Measurements from ENCODE around the gene NUMB. TPM values are rescaled to one million over a fixed set of nuclear protein-coding genes. Genes with fewer than 3 reads are reported as not detected.
"Not testable (repeated sequence)": the region's sequence is repeated elsewhere in the genome, so short reads cannot be mapped to it uniquely, and the experiment has no call there.

NUMB gene
- total RNA-seq, 6 donors from 2014 or later, result 85.6 to 169 (median 118) TPM

DNA sequence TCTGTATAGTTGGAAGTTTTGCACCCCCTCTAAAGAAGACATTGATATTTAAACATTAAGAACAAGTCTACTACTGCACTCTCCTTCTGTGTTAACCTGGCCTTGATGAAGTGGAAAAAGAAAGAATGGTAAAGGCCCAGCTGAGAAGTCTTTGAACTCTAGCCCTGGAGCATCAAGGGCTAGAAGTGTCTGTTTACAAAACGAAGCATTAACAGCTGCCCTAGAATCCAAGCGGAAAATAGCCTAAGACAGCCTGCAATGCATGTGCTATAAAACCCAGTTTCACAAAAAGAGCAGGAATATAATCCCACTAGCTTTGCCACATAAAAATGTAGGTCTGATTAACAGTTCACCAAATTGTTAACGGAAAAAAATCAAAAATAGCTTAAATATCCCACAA lies 60.5 kb downstream of the NUMB start:
- Histone ChIP-seq H3K27me3 (no peaks in the 10 kb centered on the region), H3K27ac (no peak overlapping the region), H3K4me3 (no peak overlapping the region), H3K36me3 (peaks cover 0 to 2% (median 0%) of the 10 kb centered on the region in 4 donors), H3K9me3 (no peaks in the 10 kb centered on the region), H3K4me1 (peaks cover 3 to 21% (median 16%) of the 10 kb centered on the region in 4 donors)
- ATAC-seq (ENCODE audit: low FRiP score in 2 of 2) (no peak), DNase-seq (no peak)
- TF ChIP-seq, protein P1, sequence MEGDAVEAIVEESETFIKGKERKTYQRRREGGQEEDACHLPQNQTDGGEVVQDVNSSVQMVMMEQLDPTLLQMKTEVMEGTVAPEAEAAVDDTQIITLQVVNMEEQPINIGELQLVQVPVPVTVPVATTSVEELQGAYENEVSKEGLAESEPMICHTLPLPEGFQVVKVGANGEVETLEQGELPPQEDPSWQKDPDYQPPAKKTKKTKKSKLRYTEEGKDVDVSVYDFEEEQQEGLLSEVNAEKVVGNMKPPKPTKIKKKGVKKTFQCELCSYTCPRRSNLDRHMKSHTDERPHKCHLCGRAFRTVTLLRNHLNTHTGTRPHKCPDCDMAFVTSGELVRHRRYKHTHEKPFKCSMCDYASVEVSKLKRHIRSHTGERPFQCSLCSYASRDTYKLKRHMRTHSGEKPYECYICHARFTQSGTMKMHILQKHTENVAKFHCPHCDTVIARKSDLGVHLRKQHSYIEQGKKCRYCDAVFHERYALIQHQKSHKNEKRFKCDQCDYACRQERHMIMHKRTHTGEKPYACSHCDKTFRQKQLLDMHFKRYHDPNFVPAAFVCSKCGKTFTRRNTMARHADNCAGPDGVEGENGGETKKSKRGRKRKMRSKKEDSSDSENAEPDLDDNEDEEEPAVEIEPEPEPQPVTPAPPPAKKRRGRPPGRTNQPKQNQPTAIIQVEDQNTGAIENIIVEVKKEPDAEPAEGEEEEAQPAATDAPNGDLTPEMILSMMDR (IDR thresholded peaks at IDR 0.05), result no peak
- TF ChIP-seq POLR2AphosphoS5 (IDR thresholded peaks at IDR 0.05) (no peak), POLR2A (IDR thresholded peaks at IDR 0.05) (no peak), EP300 (IDR thresholded peaks at IDR 0.05) (no peak)
- 68 to 81% methylated on average over 3 of the region's 3 CpGs for WGBS, 2 donors

- H3K4me1 ChIP-seq, result peaks cover 0 to 19% (median 15%) of the 10 kb centered on the region in 4 donors
- TF ChIP-seq, protein P1 (IDR thresholded peaks at IDR 0.05), result no peak
- TF ChIP-seq EP300 (IDR thresholded peaks at IDR 0.05) (no peak), POLR2A (IDR thresholded peaks at IDR 0.05) (no peak), POLR2AphosphoS5 (IDR thresholded peaks at IDR 0.05) (no peak)
- no peaks in the 10 kb centered on the region for H3K9me3 ChIP-seq
- WGBS, 2 donors, result 83 to 89% methylated on average over 1 of the region's 1 CpG
- no peak overlapping the region for H3K4me3 ChIP-seq
- ATAC-seq (ENCODE audit: low FRiP score in 2 of 2) (no peak), DNase-seq (no peak)
- H3K27ac ChIP-seq, result no peak overlapping the region
- H3K36me3 ChIP-seq, result peaks cover 0 to 2% (median 0%) of the 10 kb centered on the region in 4 donors
- H3K27me3 ChIP-seq, result no peaks in the 10 kb centered on the region
These were observed 64.0 kb downstream of the NUMB start for GRCh38 chr14:73394317-73394716.

DNA sequence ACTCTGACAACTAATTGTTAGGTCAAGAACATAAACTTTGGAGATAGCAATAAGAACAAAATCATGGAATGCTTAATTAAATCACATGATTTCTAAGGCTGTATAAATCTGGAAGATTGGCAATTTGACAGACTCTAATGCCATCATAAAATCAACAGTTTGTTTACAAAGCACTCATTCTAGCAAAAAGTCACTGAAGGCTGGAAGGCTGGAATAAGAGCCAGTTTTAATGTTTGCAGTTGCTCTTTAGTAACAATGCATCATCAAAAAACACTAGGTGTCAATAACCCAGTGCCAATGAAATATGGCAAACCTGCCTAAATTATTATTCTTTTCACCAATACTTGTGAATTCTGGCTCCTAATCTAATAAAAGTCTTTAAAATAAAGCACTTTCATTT lies 65.0 kb downstream of the NUMB start:
- Histone ChIP-seq H3K27me3 (no peaks in the 10 kb centered on the region), H3K27ac (no peak overlapping the region), H3K36me3 (peaks cover 0 to 2% (median 0%) of the 10 kb centered on the region in 4 donors), H3K4me3 (no peak overlapping the region), H3K4me1 (peaks cover 0 to 19% (median 15%) of the 10 kb centered on the region in 4 donors), H3K9me3 (no peaks in the 10 kb centered on the region)
- ATAC-seq (ENCODE audit: low FRiP score in 2 of 2) (no peak), DNase-seq (no peak)
- TF ChIP-seq POLR2AphosphoS5 (IDR thresholded peaks at IDR 0.05), result no peak
- TF ChIP-seq, protein P1 (IDR thresholded peaks at IDR 0.05), result no peak
- TF ChIP-seq EP300 (IDR thresholded peaks at IDR 0.05), result no peak
- TF ChIP-seq POLR2A (IDR thresholded peaks at IDR 0.05), result no peak

GRCh38 chr14:73392329-73393257 lies 65.8 kb downstream of the NUMB start:
- TF ChIP-seq EP300 (IDR thresholded peaks at IDR 0.05) (no peak), POLR2AphosphoS5 (IDR thresholded peaks at IDR 0.05) (no peak), POLR2A (IDR thresholded peaks at IDR 0.05) (no peak)
- TF ChIP-seq, protein P1 (IDR thresholded peaks at IDR 0.05), result no peak
- Histone ChIP-seq H3K9me3 (no peaks in the 10 kb centered on the region), H3K36me3 (peaks cover 0 to 2% (median 0%) of the 10 kb centered on the region in 4 donors), H3K4me3 (no peak overlapping the region), H3K27ac (no peak overlapping the region), H3K4me1 (peaks cover 0 to 19% (median 14%) of the 10 kb centered on the region in 4 donors), H3K27me3 (no peaks in the 10 kb centered on the region)
- DNase-seq (no peak), ATAC-seq (ENCODE audit: low FRiP score in 2 of 2) (no peak)
- 79 to 91% methylated on average over 4 of the region's 4 CpGs for WGBS, 2 donors

GRCh38 chr14:73387860-73388259 lies 70.5 kb downstream of the NUMB start:
- ATAC-seq (ENCODE audit: low FRiP score in 2 of 2); H3K9me3 ChIP-seq; H3K4me1 ChIP-seq; H3K27ac ChIP-seq; H3K27me3 ChIP-seq; H3K36me3 ChIP-seq; DNase-seq; H3K4me3 ChIP-seq: not testable (repeated sequence)
- 98 to 100% methylated on average over 3 of the region's 3 CpGs for WGBS, 2 donors
